Activated CD4-positive, alpha-beta T cell treated with anti-CD3 and anti-CD28 coated beads, Interleukin-2, amount 50 U/mL, for 24 hours (primary cell): ENCODE data around the gene IP6K1.
"Not testable (repeated sequence)": the region's sequence is repeated elsewhere in the genome, so short reads cannot be mapped to it uniquely, and the experiment has no call there.

Experiments
- DNase-seq, 2 donors: peaks; one replicate each; pipeline ENCODE4 v3.0.0-alpha.2; 2020; ENCODE audit warnings: low read depth in 1 of 2, low spot score in 1 of 2

IP6K1 gene

GRCh38 chr3:49794431-49794830 lies 8.1 kb upstream of the IP6K1 start:
- DNase-seq: no peak

GRCh38 chr3:49793486-49794085 lies 7.2 kb upstream of the IP6K1 start:
- no peak for DNase-seq

- DNase-seq: no peak
These were observed 6.2 kb upstream of the IP6K1 start for GRCh38 chr3:49792371-49793150.

- no peak for DNase-seq
These were observed 5.2 kb upstream of the IP6K1 start for GRCh38 chr3:49791571-49791970.

GRCh38 chr3:49790626-49791411 lies 4.5 kb upstream of the IP6K1 start:
- no peak for DNase-seq

- DNase-seq: no peak
These were observed 1.7 kb upstream of the IP6K1 start for GRCh38 chr3:49788056-49788455.

GRCh38 chr3:49787536-49787935 lies 1.2 kb upstream of the IP6K1 start:
- no peak for DNase-seq

- DNase-seq: no peak
These were observed 781 bp upstream of the IP6K1 start for GRCh38 chr3:49787182-49787464.

- DNase-seq: no peak
These were observed 581 bp downstream of the IP6K1 start for GRCh38 chr3:49785565-49786356.

- DNase-seq: not testable (repeated sequence)
These were observed 4.1 kb downstream of the IP6K1 start for GRCh38 chr3:49782277-49782676.

- DNase-seq: no peak
These were observed 4.7 kb downstream of the IP6K1 start for GRCh38 chr3:49781415-49782199.

- DNase-seq: not testable (repeated sequence)
These were observed 5.4 kb downstream of the IP6K1 start for GRCh38 chr3:49780975-49781365.

- DNase-seq: no peak
These were observed 6.0 kb downstream of the IP6K1 start for GRCh38 chr3:49780080-49780974.

GRCh38 chr3:49779358-49780079 lies 6.8 kb downstream of the IP6K1 start:
- no peak for DNase-seq

- not testable (repeated sequence) for DNase-seq
These were observed 10.2 kb downstream of the IP6K1 start for GRCh38 chr3:49776101-49776500.

- no peak for DNase-seq
These were observed 10.8 kb downstream of the IP6K1 start for GRCh38 chr3:49775538-49775937.

GRCh38 chr3:49772703-49773102 lies 13.6 kb downstream of the IP6K1 start:
- DNase-seq: no peak

- DNase-seq: no peak
These were observed 14.9 kb downstream of the IP6K1 start for GRCh38 chr3:49771340-49771938.

GRCh38 chr3:49769926-49770325 lies 16.4 kb downstream of the IP6K1 start:
- no peak for DNase-seq
